Gastrocnemius medialis (tissue), 4 donors: Measurements from ENCODE around the gene PTMA.

Experiments
- POLR2A ChIP-seq, 2 donors: fragments of 450-650 bp; IDR thresholded peaks; one replicate each; pipeline ENCODE4 v1.6.1; 2017; ENCODE audit warnings: antibody characterized with exemption in 2 of 2, mild to moderate bottlenecking in 2 of 2, moderate library complexity in 2 of 2
- TF ChIP-seq, protein P1 (sequence below), 5 experiments: fragments of 450-650 bp in 3 of 5; fragments of 200-600 bp in 2 of 5; sonication (generic) in 2 of 5; IDR thresholded peaks in 4 of 5; conservative IDR thresholded peaks in 1 of 5; 1 replicate in 4 of 5; 2 replicates in 1 of 5; pipeline ENCODE4 v1.5.1; 2016 to 2019; ENCODE audit warnings: antibody characterized with exemption in 5 of 5, mild to moderate bottlenecking in 3 of 5, moderate library complexity in 3 of 5

- no peak for TF ChIP-seq POLR2A (IDR thresholded peaks at IDR 0.05)
- TF ChIP-seq, protein P1, sequence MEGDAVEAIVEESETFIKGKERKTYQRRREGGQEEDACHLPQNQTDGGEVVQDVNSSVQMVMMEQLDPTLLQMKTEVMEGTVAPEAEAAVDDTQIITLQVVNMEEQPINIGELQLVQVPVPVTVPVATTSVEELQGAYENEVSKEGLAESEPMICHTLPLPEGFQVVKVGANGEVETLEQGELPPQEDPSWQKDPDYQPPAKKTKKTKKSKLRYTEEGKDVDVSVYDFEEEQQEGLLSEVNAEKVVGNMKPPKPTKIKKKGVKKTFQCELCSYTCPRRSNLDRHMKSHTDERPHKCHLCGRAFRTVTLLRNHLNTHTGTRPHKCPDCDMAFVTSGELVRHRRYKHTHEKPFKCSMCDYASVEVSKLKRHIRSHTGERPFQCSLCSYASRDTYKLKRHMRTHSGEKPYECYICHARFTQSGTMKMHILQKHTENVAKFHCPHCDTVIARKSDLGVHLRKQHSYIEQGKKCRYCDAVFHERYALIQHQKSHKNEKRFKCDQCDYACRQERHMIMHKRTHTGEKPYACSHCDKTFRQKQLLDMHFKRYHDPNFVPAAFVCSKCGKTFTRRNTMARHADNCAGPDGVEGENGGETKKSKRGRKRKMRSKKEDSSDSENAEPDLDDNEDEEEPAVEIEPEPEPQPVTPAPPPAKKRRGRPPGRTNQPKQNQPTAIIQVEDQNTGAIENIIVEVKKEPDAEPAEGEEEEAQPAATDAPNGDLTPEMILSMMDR (IDR thresholded peaks at IDR 0.05 in 4 of 5, conservative IDR thresholded peaks at IDR 0.05 in 1 of 5), result no peak
Measured at GRCh38 chr2:231687961-231688360, 20.4 kb upstream of the PTMA start.
